ENCODE data around the gene RASGEF1C. TPM values are rescaled to one million over a fixed set of nuclear protein-coding genes. Genes with fewer than 3 reads are reported as not detected.
A peak's percentile ranks its signal among the peaks of the same experiment; 100 is the strongest.

Gene RASGEF1C
- total and polyA plus RNA-seq, 10 of the 15 experiments (the other 5 are each of a cell fraction or from before 2014, with no cell fraction given) = not detected

GRCh38 chr5:180071531-180072255 is 137.3 kb downstream of the RASGEF1C start, which contains the start of gene RNF130:
Gene RNF130 (minus strand): TSS chr5:180071759. CDS start chr5:180071702, 57 bp downstream.
- FAIRE-seq = peak; percentile 31

More at GRCh38 chr5:180071531-180072255, 137.3 kb downstream of the RASGEF1C start, which contains the start of gene RNF130:
- ChIA-PET POLR2A (no interaction called here), CTCF (no interaction called here), SMC1A (ENCODE audit: uncharacterized antibody, unreplicated experiment) (no interaction called here), RAD21 (ENCODE audit: unreplicated experiment) (no interaction called here)
- Histone ChIP-seq H3K79me2 (ENCODE audit: control insufficient read depth, insufficient read depth, low read length) (no peaks in the 10 kb centered on the region; the same call in 1 of the 2 replicates), H3K36me3 (ENCODE audit: control insufficient read depth in 2 of 2, insufficient read depth in 2 of 2, low read length in 1 of 2) (no peaks in the 10 kb centered on the region), H4K20me1 (ENCODE audit: control insufficient read depth, insufficient read depth) (no peaks in the 10 kb centered on the region), H2AFZ (ENCODE audit: control insufficient read depth, low read depth, low read length) (peak within 1 kb of the TSS; percentile 62), H3K4me3 (peak within 1 kb of the TSS; percentile 53; the same call in 1 of the 2 replicates), H3K27ac (ENCODE audit: control insufficient read depth, insufficient read depth) (no peak within 1 kb of the TSS), H3K9ac (ENCODE audit: control insufficient read depth, insufficient read depth, low read length) (peak within 1 kb of the TSS; percentile 2; the same call in 1 of the 2 replicates), H3K27me3 (replicated peaks in 1 of 2; ENCODE audit: control insufficient read depth in 2 of 2, insufficient read depth in 2 of 2, low read length in 1 of 2) (peaks cover 4 to 7% of the 10 kb centered on the region in 2 experiments; a peak in 3 of 4 replicates), H3K9me3 (replicated peaks; ENCODE audit: control insufficient read depth, insufficient read depth, low read length) (peaks cover 4% of the 10 kb centered on the region; the same call in 2 of the 3 replicates), H3K4me1 (ENCODE audit: control insufficient read depth, insufficient read depth, low read length) (no peaks in the 10 kb centered on the region), H3K4me2 (ENCODE audit: control insufficient read depth, insufficient read depth) (peak within 1 kb of the TSS; percentile 39; the same call in 1 of the 2 replicates)
- in situ Hi-C loops (cut with MboI) = no loop called here
- WGBS (ENCODE audit: insufficient coverage, insufficient replicate concordance, low lambda C conversion rate, missing lambda C conversion rate) = 10% methylated on average over 36 of the region's 113 CpGs
- peak; percentile 69 for ATAC-seq
- intact Hi-C loops (cut with micrococcal nuclease; ENCODE audit: unreplicated experiment) = no loop called here
- peak; percentile 53; the same call in 1 of the 2 replicates for TF ChIP-seq CHD2 (IDR thresholded peaks at IDR 0.05; ENCODE audit: borderline replicate concordance, low read depth, low read length)
- TF ChIP-seq BHLHE40 (IDR thresholded peaks at IDR 0.05; ENCODE audit: borderline replicate concordance in 1 of 2, low read depth in 2 of 2, low read length in 1 of 2) = peak; percentile 51 to 69; a peak in 3 of 4 replicates
- TF ChIP-seq LARP7 (IDR thresholded peaks at IDR 0.05) = peak; percentile 13; the same call in 1 of the 2 replicates
- TF ChIP-seq POLR2A (IDR thresholded peaks at IDR 0.05; ENCODE audit: low read depth, low read length) = peak; percentile 39; the same call in 1 of the 2 replicates
- no peak for TF ChIP-seq NFXL1 (IDR thresholded peaks at IDR 0.05; ENCODE audit: borderline replicate concordance)
- TF ChIP-seq MAX (IDR thresholded peaks at IDR 0.05; ENCODE audit: low read depth, low read length) = peak; percentile 95
- peak; percentile 67 for TF ChIP-seq ZNF687 (IDR thresholded peaks at IDR 0.05)
- TF ChIP-seq IKZF1 (conservative IDR thresholded peaks at IDR 0.05) = peak; percentile 53; the same call in 1 of the 2 replicates
- TF ChIP-seq NRF1 (conservative IDR thresholded peaks at IDR 0.05; ENCODE audit: low read depth, low read length) = peak; percentile 53
- no peak for TF ChIP-seq TAF1 (IDR thresholded peaks at IDR 0.05; ENCODE audit: borderline replicate concordance, low read depth, low read length)
- DNase-seq (ENCODE audit: low read depth, low spot score) = peak; percentile 19
- BruUV-seq (replicated peaks) = no TSS peak

All from GM12878 (cell line).